CD4-positive, alpha-beta T cell treated with Interleukin-1 beta for 1 hour (primary cell): ENCODE data around the gene SERPINB1.
"Not testable (repeated sequence)": the region's sequence is repeated elsewhere in the genome, so short reads cannot be mapped to it uniquely, and the experiment has no call there.

Experiments used
- DNase-seq, 2 donors: peaks; one replicate each; pipeline ENCODE4 v3.0.0-alpha.2; 2020 to 2022

SERPINB1 gene

GRCh38 chr6:2865694-2866151 is 24.1 kb upstream of the SERPINB1 start:
- DNase-seq, result no peak

GRCh38 chr6:2865270-2865669 is 23.6 kb upstream of the SERPINB1 start:
- DNase-seq, result no peak

DNA sequence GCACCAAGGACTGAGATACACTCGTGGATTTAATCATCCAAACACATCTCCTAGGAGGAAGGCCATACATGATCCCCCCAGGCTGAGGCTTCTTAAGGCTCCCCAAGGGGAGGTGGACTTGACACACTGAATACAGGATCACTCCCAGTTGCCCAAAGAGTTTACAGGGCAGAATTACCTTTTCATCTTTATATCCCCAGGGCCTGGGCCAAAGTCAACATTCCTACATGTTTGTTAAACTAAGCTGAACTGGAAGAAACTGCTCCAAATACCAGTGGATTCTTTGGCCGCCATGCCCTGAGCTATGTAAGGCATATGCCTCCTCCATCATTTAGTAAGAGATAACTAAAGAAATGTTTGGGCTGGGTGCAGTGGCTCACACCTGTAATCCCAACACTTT is 22.2 kb upstream of the SERPINB1 start:
- DNase-seq, result no peak

DNA sequence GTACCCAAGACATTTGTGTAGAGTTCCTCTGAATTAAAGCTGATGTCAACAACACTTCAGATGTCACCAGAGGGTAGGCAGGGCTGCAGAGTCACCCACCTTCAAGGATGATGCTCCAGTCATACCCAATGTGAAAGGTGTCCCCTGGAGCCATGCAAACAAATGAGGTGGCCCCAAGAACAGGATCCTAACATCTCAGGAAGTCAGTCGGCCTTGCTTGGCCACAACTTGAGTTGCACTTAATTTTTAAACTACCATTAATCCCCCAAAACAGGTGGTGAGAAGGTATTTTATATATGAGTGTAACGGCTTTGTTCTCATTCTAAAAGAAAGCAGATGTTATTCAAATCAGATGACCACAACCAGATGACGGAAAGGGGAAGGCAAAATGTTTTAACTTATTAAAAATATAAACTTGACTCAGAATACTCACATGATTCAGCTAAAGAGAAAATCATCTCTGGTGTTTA is 21.1 kb upstream of the SERPINB1 start:
- DNase-seq, result peak in 1 of 2 donors; percentile 46

DNA sequence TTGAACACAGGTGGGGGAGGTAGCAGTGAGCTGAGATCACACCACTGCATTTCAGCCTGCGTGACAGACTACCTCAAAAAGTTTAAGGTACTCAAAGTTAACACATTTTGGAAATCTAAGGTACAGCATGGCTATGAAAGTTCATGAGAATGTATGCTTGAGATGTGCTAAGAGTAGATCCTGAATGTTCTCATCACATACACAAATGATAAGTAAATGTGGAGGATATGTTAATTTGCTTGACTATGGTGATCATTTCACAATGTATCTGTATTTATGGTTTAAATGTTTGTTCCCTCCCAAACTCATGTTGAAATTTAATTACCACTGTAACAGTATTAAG is 20.1 kb upstream of the SERPINB1 start:
- no peak for DNase-seq

DNA sequence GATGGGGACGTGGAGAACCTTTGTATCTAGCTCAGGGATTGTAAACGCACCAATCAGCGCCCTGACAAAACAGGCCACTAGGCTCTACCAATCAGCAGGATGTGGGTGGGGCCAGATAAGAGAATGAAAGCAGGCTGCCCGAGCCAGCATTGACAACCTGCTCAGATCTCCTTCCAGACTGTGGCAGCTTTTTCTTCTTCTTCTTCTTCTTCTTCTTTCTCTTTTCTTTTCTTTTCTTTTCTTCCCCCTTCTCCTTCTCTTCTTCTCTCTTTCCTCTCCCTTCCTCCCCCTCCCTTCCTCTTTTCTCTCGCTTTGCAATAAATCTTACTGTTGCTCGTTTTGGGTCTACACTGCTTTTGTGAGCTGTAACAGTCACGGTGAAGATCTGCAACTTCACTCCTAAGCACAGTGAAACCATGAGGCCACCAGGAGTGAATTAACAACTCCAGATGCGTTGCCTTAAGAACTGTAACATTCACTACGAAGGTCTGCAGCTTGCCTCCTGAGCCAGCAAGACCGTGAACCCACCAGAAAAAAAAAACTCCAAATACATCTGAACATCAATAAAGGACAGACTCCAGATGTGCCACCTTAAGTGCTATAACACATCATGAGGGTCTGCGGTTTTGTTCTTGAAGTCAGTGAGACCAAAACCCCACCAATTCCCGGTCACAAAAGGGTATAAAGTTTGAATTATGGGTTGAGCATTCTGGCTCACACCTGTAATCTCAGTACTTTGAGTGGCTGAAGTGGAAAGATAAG is 19.6 kb upstream of the SERPINB1 start:
- DNase-seq, result peak; percentile 59 to 63

- not testable (repeated sequence) for DNase-seq
Observed at GRCh38 chr6:2860706-2861059, 19.0 kb upstream of the SERPINB1 start.

DNA sequence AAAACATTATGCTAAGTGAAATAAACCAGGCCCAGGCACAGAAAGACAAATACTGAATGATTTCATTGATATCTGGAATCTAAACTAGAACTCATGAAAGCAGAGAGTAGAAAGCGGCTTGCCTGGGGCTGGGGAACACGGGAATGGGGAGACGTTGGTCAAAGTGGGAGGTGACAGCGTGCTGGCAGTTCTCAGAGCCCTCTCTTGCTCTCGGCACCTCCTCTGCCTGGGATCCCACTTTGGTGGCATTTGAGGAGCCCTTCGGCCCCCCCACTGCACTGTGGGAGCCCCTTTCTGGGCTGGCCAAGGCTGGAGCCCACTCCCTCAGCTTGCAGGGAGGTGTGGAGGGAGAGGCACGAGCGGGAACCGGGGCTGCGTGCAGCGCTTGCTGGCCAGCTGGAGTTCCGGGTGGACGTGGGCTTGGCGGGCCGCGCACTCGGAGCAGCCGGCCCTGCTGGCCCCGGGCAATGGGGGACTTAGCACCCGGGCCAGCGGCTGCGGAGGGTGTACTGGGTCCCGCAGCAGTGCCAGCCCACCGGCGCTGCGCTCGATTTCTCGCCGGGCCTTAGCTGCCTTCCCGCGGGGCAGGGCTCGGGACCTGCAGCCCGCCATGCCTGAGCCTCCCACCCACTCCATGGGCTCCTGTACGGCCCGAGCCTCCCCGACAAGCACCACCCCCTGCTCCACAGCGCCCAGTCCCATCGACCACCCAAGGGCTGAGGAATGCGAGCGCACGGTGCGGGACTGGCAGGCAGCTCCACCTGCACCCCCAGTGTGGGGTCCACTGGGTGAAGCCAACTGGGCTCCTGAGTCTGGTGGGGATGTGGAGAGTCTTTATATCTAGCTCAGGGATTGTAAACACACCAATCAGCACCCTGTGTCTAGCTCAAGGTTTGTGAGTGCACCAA is 18.4 kb upstream of the SERPINB1 start:
- not testable (repeated sequence) for DNase-seq

DNA sequence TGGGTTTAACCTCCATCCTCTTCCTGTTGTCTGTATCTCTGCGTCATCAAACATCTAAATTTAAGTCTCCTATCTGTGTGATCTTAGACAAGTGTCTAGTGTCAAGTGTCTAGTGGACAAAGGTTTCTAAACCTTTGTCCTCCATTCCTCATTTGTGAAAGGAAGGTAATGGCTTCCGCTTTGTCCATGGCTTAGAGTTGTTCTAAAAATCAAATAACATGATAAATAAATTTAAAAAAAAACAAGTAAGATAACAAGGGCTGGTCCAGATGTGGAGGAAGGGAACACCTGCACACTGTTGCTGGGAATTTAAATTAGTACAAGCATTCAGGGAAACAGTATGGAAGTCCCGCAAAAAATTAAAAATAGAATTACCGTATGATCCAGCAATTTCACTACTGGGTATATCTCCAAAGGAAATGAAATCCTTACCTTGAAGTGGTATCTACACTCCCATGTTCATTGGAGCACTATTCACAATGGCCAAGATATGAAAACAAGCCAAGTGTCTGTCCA is 17.6 kb upstream of the SERPINB1 start:
- peak in 1 of 2 donors; percentile 82 for DNase-seq

- DNase-seq, result peak; percentile 80 to 81
Observed at GRCh38 chr6:2857580-2858337, 16.1 kb upstream of the SERPINB1 start.

GRCh38 chr6:2857185-2857579 is 15.5 kb upstream of the SERPINB1 start:
- no peak for DNase-seq

DNA sequence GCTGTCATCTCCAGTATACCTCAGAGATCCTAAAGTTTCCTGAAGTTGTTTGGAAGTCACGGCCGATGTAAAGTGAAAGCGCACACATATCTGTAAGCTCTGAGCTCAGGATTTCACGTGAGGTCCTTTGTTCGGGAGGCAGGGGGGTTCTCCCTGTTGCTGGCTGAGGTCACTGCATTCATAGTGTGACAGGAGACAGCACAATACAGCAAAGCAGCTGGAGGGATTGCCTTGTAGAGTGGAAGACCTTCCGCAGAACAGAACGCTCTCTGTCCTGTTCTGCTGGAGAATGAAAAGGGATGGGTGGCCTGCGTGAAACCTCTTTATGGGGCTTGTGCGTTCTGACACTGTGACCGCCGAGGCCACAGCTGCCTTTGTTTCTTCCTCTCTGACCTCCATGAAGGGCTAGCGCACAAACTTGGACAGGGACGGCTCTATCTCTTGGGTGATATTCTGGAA is 13.4 kb upstream of the SERPINB1 start:
- DNase-seq, result no peak

- DNase-seq, result peak; percentile 29 to 72
Observed at GRCh38 chr6:2854396-2854982, 12.8 kb upstream of the SERPINB1 start.

GRCh38 chr6:2853769-2854395 is 12.2 kb upstream of the SERPINB1 start:
- peak; percentile 77 to 82 for DNase-seq

DNA sequence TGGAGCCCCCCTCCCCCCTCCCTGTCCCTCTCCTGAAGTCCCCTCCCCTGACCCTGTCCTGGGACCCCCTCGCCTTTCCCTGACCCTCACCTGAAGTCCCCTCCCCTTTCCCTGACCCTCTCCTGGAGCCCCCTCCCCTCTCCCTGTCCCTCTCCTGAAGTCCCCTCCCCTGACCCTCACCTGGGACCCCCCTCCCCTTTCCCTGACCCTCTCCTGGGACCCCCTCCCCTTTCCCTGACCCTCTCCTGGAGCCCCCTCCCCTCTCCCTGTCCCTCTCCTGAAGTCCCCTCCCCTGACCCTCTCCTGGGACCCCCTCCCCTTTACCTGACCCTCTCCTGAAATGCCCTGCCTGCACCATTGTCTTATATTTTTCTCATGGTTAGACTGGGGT is 11.7 kb upstream of the SERPINB1 start:
- not testable (repeated sequence) for DNase-seq

- peak in 1 of 2 donors; percentile 43 for DNase-seq
Observed at GRCh38 chr6:2852921-2853322, 11.3 kb upstream of the SERPINB1 start.

DNA sequence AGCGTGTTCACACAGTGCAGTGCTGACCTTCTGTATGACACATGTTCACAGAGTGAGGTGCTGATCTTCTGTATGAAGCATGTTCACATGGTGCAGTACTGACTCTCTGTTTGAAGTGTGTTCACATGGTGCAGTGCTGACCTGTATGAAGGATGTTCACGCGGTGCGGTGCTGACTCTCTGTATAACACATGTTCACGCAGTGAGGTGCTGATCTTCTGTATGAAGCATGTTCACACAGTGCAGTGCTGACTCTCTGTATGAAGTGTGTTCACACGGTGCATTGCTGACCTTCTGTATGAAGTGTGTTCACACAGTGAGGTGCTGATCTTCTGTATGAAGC is 10.8 kb upstream of the SERPINB1 start:
- no peak for DNase-seq

- DNase-seq, result no peak
Observed at GRCh38 chr6:2851727-2852513, 10.3 kb upstream of the SERPINB1 start.

DNA sequence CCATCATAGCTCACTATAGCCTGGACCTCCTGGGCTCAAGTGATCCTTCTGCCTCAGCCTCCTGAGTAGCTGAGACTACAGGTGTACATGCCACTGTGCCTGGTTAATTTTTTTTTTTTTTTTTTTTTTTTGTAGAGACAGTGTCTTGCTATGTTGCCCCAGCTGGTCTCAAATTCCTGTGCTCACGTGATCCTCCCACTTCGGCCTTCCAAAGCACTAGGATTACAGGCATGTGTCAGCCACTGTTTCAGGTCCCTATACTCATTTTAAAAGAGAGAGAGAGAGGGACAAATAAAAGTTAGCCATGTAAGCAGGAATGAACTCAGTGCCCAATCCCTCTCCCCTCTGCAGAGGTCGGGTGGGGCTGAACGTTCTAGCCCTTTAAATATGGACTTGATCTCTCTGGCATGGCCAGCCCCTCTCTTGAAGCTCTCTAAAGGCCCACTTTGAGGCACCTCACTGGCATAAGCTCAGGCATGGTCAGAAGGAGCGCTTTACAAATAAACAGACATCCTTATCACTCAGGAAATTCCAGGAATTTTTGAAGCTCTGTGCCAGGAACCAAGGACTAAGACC is 9.0 kb upstream of the SERPINB1 start:
- DNase-seq, result no peak

- DNase-seq, result peak; percentile 72 to 81
Observed at GRCh38 chr6:2848851-2849250, 7.2 kb upstream of the SERPINB1 start.

DNA sequence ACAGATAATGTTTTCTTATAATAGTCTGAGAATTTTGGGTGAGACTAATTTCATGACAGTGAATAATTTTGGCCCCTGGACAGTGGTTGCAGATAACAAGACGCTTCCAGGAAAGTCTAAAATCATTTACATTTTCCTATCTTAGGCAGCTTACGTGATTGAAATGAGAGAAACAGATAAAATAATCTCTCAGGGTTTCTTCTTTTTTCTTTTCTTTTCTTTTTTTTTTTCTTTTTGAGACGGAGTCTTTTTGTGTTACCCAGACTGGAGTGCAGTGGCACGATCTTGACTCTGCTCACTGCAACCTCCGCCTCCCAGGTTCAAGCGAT is 4.2 kb upstream of the SERPINB1 start:
- DNase-seq, result no peak
